ENCODE data around the gene SDK1. TPM values are rescaled to one million over a fixed set of nuclear protein-coding genes. Genes with fewer than 3 reads are reported as not detected.

The SDK1 gene
- total and polyA plus RNA-seq, 7 donors, result 0.31 to 2.4 (median 1.3) TPM

- 37 to 46% (median 42%) methylated on average over 11 of the region's 11 CpGs for WGBS, 3 donors
- no peaks in the 10 kb centered on the region for H3K36me3 ChIP-seq (ENCODE audit: insufficient read depth in 1 of 2, low read depth in 1 of 2)
- H3K4me1 ChIP-seq, result no peaks in the 10 kb centered on the region
- no peaks in the 10 kb centered on the region for H3K27me3 ChIP-seq (ENCODE audit: insufficient read depth in 3 of 3, low read length in 2 of 3)
- DNase-seq (no peak), ATAC-seq (no peak)
- TF ChIP-seq CTCF (IDR thresholded peaks at IDR 0.05), result no peak
- intact Hi-C loops (cut with DNase I), result no loop called here
- no peak overlapping the region for H3K27ac ChIP-seq
- H3K4me3 ChIP-seq, result no peak overlapping the region
- H3K9me3 ChIP-seq, result no peaks in the 10 kb centered on the region
Measured at GRCh38 chr7:4052130-4052529, 751.1 kb downstream of the SDK1 start.

GRCh38 chr7:4054158-4054557 is 753.1 kb downstream of the SDK1 start:
- intact Hi-C loops (cut with DNase I), result no loop called here
- DNase-seq, result no peak
- Histone ChIP-seq H3K4me3 (no peak overlapping the region), H3K9me3 (no peaks in the 10 kb centered on the region), H3K27me3 (ENCODE audit: insufficient read depth in 3 of 3, low read length in 2 of 3) (no peaks in the 10 kb centered on the region), H3K36me3 (ENCODE audit: insufficient read depth in 1 of 2, low read depth in 1 of 2) (no peaks in the 10 kb centered on the region), H3K27ac (no peak overlapping the region), H3K4me1 (no peaks in the 10 kb centered on the region)
- 90 to 95% (median 93%) methylated on average over 6 of the region's 6 CpGs for WGBS, 3 donors
- no peak for ATAC-seq
- TF ChIP-seq CTCF (IDR thresholded peaks at IDR 0.05), result no peak

DNA sequence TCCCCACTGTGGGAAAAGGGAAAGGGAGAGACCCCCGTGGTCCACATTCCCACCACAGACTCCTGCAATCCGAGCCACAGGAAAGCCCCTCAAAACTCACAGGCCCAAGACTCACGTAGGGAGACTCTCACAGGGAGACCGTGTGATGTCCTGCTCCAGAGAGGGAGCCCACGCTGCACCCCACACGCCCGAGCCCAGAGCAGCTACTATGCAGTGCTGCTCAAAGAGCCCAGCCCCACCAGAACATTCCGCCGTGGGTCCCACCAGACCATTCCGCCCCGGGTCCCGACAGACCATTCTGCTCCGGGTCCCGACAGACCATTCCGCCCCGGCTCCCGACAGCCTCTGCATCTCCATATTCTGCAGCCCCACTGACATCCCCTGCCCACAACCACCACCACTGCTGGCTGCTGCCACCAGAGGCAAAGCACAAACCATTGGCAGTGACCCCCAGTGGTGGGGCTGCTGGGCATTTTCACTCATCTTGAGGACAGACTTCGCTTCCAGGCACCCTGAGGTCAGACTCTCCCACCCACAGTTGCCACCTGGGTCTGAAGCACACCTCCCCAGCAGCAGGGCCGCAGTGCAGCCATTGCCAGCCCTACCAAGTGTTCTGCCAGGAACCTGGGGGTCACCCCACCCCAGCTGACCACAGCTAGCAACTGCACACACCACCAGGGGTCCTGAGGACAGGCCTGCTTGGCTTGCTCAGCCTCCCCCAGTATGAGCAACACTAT is 755.7 kb downstream of the SDK1 start:
- no peak for TF ChIP-seq CTCF (IDR thresholded peaks at IDR 0.05)
- Histone ChIP-seq H3K9me3 (no peaks in the 10 kb centered on the region), H3K27me3 (ENCODE audit: insufficient read depth in 3 of 3, low read length in 2 of 3) (no peaks in the 10 kb centered on the region), H3K27ac (no peak overlapping the region), H3K36me3 (ENCODE audit: insufficient read depth in 1 of 2, low read depth in 1 of 2) (no peaks in the 10 kb centered on the region), H3K4me3 (no peak overlapping the region), H3K4me1 (no peaks in the 10 kb centered on the region)
- no peak for DNase-seq
- intact Hi-C loops (cut with DNase I), result no loop called here
- 93 to 95% (median 93%) methylated on average over 19 of the region's 19 CpGs for WGBS, 3 donors
- no peak for ATAC-seq

- intact Hi-C loops (cut with DNase I), result no loop called here
Measured at GRCh38 chr7:4057289-4057616, 756.2 kb downstream of the SDK1 start.

More at GRCh38 chr7:4057289-4057616, 756.2 kb downstream of the SDK1 start:
- Histone ChIP-seq H3K9me3 (no peaks in the 10 kb centered on the region), H3K4me1 (no peaks in the 10 kb centered on the region), H3K36me3 (ENCODE audit: insufficient read depth in 1 of 2, low read depth in 1 of 2) (no peaks in the 10 kb centered on the region), H3K27ac (no peak overlapping the region), H3K27me3 (ENCODE audit: insufficient read depth in 3 of 3, low read length in 2 of 3) (no peaks in the 10 kb centered on the region), H3K4me3 (no peak overlapping the region)
- DNase-seq, result no peak
- TF ChIP-seq CTCF (IDR thresholded peaks at IDR 0.05), result no peak
- ATAC-seq, result no peak
- 90 to 100% (median 94%) methylated on average over 1 of the region's 1 CpG for WGBS, 3 donors

All from psoas muscle (tissue), 8 donors.